AG04449 (cell line): ENCODE data around the gene CDC42SE2.

Experiments used
- CTCF ChIA-PET: fragments of 350-600 bp; formaldehyde crosslinking; extraction: SDS; loops from one replicate; lab custom pipeline; 2021; ENCODE audit warnings: antibody characterized with exemption; lab: Yijun Ruan, JAX
- POLR2A ChIA-PET: fragments of 400-600, 350-600 bp; formaldehyde crosslinking; extraction: SDS; loops from one replicate; lab custom pipeline; 2020; ENCODE audit warnings: antibody characterized with exemption, inconsistent platforms; lab: Yijun Ruan, JAX
- DNase-seq: peaks from one replicate; pipeline ENCODE4 v3.0.0-alpha.2; 2010; ENCODE audit warnings: low read depth, low spot score
- H3K4me3 ChIP-seq: 2 replicates; pipeline ENCODE4 v1.5.1; 2011; ENCODE audit warnings: low read depth, mild to moderate bottlenecking, control low read depth, low read length
- TF ChIP-seq, protein P1 (sequence below): IDR thresholded peaks from one replicate; pipeline ENCODE4 v1.5.1; 2011; ENCODE audit warnings: mild to moderate bottlenecking, moderate library complexity, low read length, control low read depth, inconsistent platforms; ENCODE audit not compliant: insufficient read depth; ENCODE audit errors: missing control alignments

CDC42SE2 gene

DNA sequence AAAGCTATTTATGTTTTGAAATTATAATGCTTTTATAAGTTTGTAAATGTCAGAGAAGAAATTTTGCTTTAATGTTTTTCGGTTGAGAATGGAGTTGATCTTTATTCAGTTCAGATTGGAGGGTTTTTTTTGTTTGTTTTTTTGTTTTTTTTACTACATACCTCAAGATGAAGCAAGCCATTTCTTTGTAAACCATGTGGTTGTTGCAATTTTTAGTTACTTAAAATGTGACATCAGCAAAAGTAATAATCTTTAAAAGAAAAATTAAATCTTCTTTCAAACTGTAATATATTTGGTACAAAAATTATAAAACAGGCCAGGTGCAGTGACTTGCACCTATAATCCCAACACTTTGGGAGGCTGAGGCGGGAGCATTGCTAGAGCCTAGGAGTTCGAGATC is 102.6 kb downstream of the CDC42SE2 start:
- ChIA-PET POLR2A (no interaction called here), CTCF (interaction anchor here (1.0 kb wide), 1 partner anchor 16 kb away, joined by 3 read pairs; no protein-coding TSS in a partner anchor)
- DNase-seq, result no peak
- TF ChIP-seq, protein P1, sequence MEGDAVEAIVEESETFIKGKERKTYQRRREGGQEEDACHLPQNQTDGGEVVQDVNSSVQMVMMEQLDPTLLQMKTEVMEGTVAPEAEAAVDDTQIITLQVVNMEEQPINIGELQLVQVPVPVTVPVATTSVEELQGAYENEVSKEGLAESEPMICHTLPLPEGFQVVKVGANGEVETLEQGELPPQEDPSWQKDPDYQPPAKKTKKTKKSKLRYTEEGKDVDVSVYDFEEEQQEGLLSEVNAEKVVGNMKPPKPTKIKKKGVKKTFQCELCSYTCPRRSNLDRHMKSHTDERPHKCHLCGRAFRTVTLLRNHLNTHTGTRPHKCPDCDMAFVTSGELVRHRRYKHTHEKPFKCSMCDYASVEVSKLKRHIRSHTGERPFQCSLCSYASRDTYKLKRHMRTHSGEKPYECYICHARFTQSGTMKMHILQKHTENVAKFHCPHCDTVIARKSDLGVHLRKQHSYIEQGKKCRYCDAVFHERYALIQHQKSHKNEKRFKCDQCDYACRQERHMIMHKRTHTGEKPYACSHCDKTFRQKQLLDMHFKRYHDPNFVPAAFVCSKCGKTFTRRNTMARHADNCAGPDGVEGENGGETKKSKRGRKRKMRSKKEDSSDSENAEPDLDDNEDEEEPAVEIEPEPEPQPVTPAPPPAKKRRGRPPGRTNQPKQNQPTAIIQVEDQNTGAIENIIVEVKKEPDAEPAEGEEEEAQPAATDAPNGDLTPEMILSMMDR, result no peak
- no peak overlapping the region for H3K4me3 ChIP-seq

DNA sequence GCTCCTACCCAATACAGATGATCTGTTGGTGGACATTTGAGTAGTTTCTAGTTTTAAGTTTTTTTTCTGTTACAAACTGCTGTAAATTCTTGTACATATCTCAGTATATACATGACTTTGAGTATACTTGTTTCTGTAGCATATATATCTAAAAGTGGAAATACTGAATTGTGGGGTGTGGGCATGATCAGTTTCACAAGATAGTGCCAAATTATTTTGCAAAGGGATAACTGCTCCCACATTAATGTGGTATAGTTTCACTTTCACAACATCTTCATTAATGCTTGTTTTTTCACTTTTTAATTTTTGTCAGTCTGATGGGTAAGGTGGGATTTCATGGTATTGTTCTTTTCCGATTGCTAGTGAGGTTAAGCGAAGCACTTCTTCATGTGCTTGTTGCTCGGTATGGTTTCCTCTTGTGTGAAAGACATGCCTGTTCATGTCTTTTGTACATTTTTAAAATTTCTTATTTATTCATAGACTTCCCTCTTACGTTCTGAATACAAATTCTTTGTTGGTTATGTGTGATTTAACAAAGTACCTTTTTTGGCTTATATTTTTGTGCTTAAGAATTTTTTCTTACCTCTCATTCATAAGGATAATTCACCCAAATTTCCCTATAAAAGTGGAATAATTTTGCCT is 103.5 kb downstream of the CDC42SE2 start:
- no peak overlapping the region for H3K4me3 ChIP-seq
- DNase-seq, result no peak
- ChIA-PET CTCF (interaction anchor here (1.0 kb wide), 1 partner anchor 15 kb away, joined by 3 read pairs; no protein-coding TSS in a partner anchor), POLR2A (no interaction called here)
- TF ChIP-seq, protein P1, result no peak

DNA sequence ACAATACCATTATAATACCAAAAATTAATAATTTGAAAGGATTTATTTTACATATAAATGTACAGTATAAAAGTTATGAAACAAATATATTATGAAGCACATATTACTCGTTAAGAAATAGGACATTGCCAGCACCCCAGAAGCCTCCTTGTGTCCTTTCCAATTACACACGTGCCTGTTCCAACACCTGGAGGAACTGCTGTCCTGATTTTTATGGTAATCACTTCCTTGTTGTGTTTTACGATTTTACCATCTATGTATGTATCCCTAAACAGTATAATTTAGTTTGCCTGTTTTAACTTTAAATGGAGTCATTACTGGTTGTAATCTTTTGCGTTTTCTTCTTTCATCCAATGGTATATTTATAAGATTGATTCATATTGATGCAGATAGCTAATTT is 105.0 kb downstream of the CDC42SE2 start:
- POLR2A ChIA-PET, result no interaction called here
- CTCF ChIA-PET, result interaction anchor here (1.0 kb wide), 1 partner anchor 11 kb away, joined by 3 read pairs; no protein-coding TSS in a partner anchor

DNA sequence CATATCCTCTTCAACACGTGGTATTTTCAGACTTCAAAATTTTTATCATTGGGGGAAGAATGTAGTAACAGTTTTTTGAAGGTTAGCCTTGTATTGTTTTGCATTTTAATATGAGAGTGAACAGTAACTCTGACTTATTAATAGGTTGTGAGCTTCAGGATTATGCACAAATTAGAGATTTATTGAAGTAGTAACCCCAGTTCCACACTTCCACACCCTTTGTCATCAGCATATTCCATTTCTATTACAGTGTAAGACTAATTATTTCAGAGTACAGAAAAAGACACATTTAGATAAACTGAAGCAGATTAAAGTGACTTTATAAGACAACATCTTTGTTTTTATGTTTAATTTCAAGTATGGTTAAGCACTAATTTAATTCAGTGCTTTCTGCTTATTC is 105.7 kb downstream of the CDC42SE2 start:
- ChIA-PET CTCF (no interaction called here), POLR2A (no interaction called here)
- H3K4me3 ChIP-seq, result no peak overlapping the region
- TF ChIP-seq, protein P1, result no peak
- no peak for DNase-seq

More for the DNA sequence above, 105.0 kb downstream of the CDC42SE2 start:
- DNase-seq, result no peak
- TF ChIP-seq, protein P1, result no peak
- no peak overlapping the region for H3K4me3 ChIP-seq

DNA sequence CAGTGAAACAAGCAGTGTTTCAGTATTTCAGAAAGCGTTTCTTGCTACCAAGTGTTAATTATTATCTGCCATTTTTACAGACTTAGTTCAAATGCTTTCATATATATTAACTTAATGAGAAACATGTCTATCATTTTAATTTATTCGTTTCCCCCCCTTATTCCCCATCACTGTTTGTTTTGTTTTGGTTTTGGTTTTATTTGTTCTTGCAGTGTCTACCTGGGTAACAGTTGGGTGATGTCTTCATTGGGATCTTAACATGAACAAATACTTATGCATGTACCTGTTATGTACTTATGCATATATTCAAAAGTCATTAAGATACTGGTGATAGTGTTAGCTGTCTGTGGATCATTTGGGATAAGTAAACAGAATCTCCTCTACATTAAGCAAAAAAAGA is 108.0 kb downstream of the CDC42SE2 start:
- no peak overlapping the region for H3K4me3 ChIP-seq
- ChIA-PET POLR2A (no interaction called here), CTCF (no interaction called here)
- DNase-seq, result no peak
- TF ChIP-seq, protein P1, result no peak

DNA sequence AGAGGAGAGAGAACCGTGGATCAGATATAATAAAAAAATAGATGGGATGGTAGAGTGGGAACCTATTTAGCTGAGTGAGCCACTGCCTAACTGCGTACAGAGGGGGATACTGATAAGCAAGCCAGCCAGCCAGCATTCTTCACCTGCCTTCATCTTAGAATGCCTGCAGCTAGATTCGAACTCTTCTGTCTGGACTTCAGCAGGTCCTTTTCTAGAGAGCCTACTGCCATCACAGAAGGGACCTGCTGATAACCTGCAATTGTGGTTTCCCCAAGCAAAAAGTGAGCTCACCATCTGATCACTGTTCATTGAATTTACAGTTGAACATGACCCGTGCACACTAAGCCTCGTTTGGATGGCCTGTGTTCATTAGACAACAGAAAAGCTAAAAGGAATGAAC is 109.4 kb downstream of the CDC42SE2 start:
- no peak for DNase-seq
- ChIA-PET POLR2A (no interaction called here), CTCF (interaction anchor here (0.6 to 1.6 kb wide), 4 partner anchors 10 to 165 kb away, joined by 3 read pairs; no protein-coding TSS in a partner anchor)
- H3K4me3 ChIP-seq, result no peak overlapping the region
- TF ChIP-seq, protein P1, result no peak
